Measurements from ENCODE around the gene KCNQ1.

KCNQ1 gene

GRCh38 chr11:2858995-2859698 is 414.3 kb downstream of the KCNQ1 start:
- no peak for DNase-seq

DNA sequence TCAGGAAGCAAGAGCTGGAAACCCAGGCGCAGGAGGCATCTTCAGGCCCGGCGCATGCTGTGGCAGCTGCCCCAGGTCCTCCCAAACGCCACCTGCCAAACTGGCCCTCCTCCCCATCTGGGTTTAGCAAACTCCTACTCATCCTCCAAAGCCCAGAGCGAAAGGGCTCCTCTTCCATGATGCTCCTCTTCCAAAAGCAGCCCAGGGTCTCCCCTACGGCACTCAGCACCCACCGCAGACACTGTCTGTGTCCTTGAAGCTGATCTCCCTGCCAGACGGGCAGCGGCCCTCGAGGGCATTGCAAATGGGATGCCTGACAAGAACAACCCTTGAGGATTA is 414.9 kb downstream of the KCNQ1 start:
- no peak for DNase-seq

DNA sequence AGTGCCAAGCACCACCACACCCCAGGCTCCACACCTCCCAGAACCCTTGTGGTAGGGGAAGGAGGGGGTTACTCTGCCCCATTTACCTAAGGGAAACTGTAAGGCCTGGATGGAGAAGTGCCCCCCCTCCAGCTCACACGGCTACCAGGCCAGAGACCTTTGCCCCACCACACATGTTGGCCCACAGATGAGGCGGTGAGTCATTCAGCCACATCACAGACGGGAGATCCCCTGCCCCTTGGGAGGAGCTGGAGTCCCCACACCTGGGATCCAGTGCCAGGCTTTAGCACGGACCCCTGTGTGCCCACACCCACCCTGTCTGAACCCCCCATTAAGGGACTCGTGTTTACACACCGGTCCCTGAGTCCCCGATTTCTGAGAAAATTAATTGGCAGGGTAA is 415.8 kb downstream of the KCNQ1 start:
- no peak for DNase-seq

- DNase-seq = no peak
Measured at GRCh38 chr11:2862395-2863275, 417.8 kb downstream of the KCNQ1 start.

GRCh38 chr11:2863276-2863618 is 418.4 kb downstream of the KCNQ1 start:
- DNase-seq = no peak

- no peak for DNase-seq
Measured at GRCh38 chr11:2864901-2865300, 420.1 kb downstream of the KCNQ1 start.

DNA sequence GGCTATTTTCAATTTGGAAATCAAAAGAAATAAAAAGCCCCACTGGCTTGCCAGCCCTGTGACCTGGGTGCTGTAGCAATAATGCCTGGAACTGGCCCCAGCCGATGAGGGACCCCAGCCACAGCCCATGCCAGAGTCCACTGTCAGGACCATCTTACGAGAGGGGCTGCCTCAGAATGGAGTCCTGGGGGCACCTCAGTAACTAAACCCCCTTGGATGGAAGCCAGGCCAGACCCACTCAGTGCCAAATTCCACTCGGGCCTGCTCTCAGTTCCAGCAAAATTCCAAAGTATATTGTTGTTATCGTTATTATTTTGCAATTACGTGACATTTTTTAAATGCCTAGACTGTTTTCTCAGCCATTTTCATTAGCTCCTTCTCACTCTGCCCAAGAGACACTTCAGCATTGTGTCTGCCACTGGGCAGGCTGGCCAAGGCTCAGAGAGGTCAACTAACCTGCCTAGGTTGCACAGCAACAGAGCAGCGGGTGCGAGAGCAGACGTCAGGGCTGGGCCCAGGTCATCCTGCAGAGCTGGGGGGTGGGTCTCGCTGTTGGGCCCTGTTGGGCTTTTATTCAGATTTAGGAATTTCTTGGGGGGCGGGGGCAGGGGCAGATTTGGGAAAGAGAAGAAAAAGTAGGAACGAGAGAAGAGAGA is 421.2 kb downstream of the KCNQ1 start:
- DNase-seq = no peak

GRCh38 chr11:2867142-2867541 is 422.3 kb downstream of the KCNQ1 start:
- no peak for DNase-seq

DNA sequence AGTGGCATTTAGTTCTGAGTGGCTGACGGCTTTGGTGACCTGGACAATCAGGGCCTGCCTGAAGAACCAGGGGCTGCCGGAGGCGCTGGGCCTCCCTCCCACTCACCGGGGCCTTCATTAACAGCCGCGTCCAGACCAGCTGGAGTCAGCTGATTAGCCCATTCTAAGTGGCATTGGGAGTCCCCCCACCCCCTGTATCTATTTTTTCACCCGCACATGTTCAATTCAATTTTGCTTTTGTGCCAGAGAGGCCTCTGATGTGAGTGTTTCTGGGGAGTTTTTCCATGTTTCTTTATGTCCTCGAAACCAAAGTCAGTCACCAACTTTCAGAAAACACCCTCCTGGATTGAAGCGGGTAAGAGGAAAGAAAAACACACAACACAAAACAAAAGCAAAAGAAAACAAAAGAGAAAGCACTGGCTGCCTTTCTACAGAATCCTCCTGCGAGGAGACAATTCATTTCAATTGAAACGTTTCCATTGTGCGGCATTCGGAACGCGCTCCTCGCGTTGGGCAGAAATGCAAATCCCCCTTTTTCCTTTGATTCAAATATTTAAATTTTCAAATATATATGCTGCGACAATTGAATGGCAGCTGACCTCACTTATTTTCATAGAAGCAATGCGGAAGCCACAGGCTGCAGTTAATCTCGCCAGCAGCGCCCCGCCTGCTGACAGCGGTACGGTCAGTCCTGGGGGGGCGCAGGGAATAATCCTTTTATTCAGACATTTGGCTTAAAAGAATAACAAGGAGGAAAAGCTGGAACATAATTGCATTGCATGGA is 423.1 kb downstream of the KCNQ1 start:
- DNase-seq = no peak

DNA sequence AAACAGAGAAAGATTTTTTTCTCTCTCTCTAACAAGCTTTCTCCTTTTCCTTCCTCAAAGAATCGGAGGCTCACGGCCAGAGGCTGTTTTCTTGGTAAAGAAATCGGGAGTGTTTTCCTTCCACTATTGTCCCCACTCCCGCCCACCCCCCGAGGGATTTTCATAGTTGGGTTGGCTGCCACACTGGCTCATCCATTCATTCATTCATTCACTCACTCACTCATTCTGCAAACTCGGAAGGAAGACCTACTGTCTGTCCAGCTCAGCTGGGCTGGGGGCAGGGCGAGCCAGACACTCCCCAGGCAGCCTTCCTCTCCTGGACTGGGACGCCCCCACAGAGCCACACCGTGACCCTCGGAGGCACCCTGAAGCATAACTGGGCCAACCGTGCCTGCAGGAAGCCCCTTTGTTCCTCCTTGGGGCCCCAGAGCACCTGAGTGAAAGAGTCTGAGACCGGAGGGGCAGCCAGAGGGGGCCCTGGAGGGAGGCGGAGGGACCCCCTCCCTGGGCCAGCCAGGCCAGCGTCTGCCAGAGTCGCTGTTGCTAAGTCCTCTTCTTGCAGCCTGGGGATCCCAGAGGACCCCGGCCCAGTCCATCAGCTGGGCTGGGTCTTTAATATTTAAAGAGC is 423.8 kb downstream of the KCNQ1 start:
- DNase-seq = no peak

DNA sequence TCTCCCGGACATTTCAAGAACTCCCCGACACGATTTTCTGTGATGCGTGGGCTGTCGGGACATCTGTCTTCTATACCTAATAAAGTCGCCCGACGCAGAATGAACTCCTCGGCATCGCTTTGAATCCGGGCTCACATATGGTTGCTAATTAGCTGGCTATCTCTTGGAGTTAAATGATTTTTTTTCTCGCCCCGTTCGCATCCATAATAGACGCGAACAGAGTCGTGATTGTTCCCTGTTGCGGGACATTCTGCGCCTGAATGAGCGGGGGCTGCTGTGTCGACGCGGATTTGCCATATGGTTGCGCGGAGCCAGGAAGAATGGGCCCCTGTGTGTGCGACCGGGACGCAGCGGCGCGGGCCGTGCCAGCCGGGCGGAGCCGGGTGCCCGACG is 424.3 kb downstream of the KCNQ1 start:
- DNase-seq = no peak

DNA sequence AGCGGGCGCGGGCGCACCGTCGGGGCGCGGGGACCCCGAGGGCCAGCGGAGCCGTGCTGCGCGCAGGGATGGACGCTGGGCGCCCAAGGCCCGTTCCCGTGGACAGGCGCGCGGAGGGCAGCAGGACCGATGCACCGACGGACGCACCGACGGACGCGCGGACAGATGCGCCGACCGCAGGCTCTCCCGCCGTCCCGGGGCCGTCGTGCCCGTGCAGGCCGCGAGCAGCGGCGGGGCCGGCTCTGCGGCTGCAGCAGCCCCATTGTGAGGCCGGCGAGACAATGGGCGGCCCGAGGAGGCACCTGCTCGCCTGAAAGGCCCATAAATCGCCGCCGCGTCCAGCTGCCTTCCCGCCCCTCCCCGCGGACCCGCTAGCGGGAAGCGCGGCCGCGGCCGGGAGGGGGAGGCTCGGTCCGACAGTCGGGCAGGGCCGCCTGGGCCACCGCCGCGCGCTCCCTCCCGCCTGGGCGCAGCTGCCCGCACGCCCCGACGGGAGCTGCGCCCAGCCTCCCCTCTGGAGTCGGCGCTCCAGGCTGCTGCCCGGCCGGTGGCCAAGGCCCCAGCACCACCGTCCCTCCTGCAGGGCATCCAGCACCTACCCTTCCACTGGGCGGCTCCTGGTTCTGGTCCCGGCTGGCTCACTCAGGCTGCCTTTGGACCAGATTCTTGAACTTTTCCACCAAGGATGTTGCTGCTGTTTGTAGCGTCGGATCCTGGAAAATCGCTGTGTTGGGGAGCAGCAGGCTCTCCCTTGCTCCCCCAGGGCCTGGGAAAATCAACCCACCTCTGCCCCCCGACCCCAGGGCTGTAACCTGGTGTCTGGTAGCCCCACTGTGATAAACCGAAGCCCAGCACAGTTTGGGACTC is 425.0 kb downstream of the KCNQ1 start:
- no peak for DNase-seq

DNA sequence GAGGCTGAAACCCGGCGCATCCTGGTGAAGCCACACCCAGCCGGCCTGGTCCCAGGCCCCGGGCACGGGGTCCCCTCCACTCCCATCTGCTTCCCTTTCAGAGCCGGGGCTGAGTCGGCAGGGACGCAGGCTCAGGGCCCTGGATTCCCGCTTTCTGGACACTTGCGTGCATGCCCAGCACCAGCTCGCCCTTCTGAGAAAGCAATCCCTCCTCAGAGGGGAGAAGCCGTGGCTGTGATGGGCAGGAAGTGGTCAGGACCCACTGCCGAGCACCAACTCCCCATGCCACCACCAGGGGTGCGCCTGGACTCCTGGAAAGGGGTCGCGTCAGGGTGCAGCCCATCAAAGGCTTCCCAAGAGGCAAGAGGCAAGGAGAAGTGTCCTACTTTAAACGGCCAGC is 425.7 kb downstream of the KCNQ1 start:
- no peak for DNase-seq

GRCh38 chr11:2870969-2871680 is 426.3 kb downstream of the KCNQ1 start:
- DNase-seq = no peak

DNA sequence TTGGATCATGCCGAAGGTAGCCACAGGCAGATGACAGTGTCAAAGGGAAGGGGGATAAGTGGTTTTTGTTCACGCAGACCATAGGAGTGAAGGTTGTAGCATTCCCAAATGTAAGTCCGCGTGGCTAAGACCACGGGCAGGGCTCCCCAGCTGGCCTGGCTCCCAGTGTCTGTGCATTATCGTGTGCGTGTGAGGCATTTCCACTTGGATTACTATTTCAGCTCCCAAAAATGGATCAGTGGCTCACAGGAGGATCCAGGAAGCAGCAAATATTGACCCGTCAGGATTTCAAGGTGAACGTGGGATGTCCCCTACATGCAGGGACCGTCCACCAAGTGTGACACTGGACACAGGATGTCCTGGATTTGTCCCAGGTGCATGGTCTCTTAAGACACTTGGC is 430.2 kb downstream of the KCNQ1 start:
- no peak for DNase-seq

DNA sequence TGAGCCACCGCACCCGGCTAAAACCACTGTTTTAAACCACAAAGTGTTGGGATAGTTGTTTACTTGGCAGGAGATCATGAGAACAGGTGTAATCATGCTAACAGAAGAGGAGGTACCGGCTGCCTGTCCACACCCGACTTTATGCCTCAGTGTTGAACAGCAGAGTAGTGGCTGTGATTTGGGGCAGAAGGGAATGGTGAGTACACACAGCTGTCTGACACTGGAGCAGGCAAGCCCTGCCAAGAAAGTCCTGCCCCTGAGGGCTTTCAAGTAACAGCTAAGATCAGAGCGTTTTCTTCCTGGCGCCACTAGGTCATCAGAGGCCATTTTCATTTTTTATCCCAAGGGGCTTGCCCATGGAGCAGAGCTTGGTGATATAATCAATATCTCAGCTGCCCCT is 432.7 kb downstream of the KCNQ1 start:
- DNase-seq = no peak

- DNase-seq = no peak
Measured at GRCh38 chr11:2878782-2879181, 434.0 kb downstream of the KCNQ1 start.

- DNase-seq = no peak
Measured at GRCh38 chr11:2880646-2881045, 435.8 kb downstream of the KCNQ1 start.

- no peak for DNase-seq
Measured at GRCh38 chr11:2881076-2881980, 436.5 kb downstream of the KCNQ1 start.

- DNase-seq = no peak
Measured at GRCh38 chr11:2881981-2882375, 437.2 kb downstream of the KCNQ1 start.
